H1 (cell line): ENCODE results near the gene ZCRB1.

Experiments used
- ATF3 ChIP-seq: IDR thresholded peaks from 2 replicates; pipeline ENCODE4 v1.6.1; 2011; ENCODE audit warnings: low read depth, mild to moderate bottlenecking, low read length; ENCODE audit not compliant: insufficient read depth
- CTCF ChIP-seq, 3 experiments: IDR thresholded peaks; 1 replicate in 2 of 3; 2 replicates in 1 of 3; pipeline versions ENCODE4 v1.5.1 to v1.6.1; 2011; ENCODE audit warnings: low read length in 3 of 3, mild to moderate bottlenecking in 3 of 3, inconsistent platforms in 2 of 3, low read depth in 1 of 3, moderate library complexity in 1 of 3; ENCODE audit not compliant: insufficient read depth in 1 of 3; ENCODE audit errors: control extremely low read depth in 1 of 3
- GTF2F1 ChIP-seq: IDR thresholded peaks from 2 replicates; pipeline ENCODE4 v1.6.1; 2012; ENCODE audit warnings: low read depth, low read length, improper control_type of control experiment, borderline replicate concordance
- POLR2A ChIP-seq, 2 experiments: IDR thresholded peaks; 1 replicate in 1 of 2; 2 replicates in 1 of 2; pipeline ENCODE4 v1.6.1; 2011; ENCODE audit warnings: low read depth in 2 of 2, low read length in 2 of 2, mild to moderate bottlenecking in 2 of 2; ENCODE audit errors: control extremely low read depth in 1 of 2
- POLR2AphosphoS5 ChIP-seq: IDR thresholded peaks from 2 replicates; pipeline ENCODE4 v1.6.1; 2011; ENCODE audit warnings: low read depth, low read length
- RFX5 ChIP-seq: IDR thresholded peaks from 2 replicates; pipeline ENCODE4 v1.6.1; 2011; ENCODE audit warnings: low read depth, low read length, improper control_type of control experiment, borderline replicate concordance
- RXRA ChIP-seq: IDR thresholded peaks from 2 replicates; pipeline ENCODE4 v1.6.1; 2011; ENCODE audit warnings: low read depth, mild to moderate bottlenecking, low read length, moderate library complexity; ENCODE audit not compliant: insufficient read depth
- SIN3A ChIP-seq, 2 experiments: IDR thresholded peaks in 1 of 2; conservative IDR thresholded peaks in 1 of 2; 2 replicates each; pipeline ENCODE4 v1.6.1; 2011 to 2012; ENCODE audit warnings: low read length in 2 of 2, improper control_type of control experiment in 1 of 2, low read depth in 1 of 2, mild to moderate bottlenecking in 1 of 2

GRCh38 chr12:42370013-42370412 is 44.1 kb upstream of the ZCRB1 start:
- no peak for TF ChIP-seq POLR2AphosphoS5
- no peak for TF ChIP-seq GTF2F1
- no peak for TF ChIP-seq CTCF (IDR thresholded peaks at IDR 0.05; ENCODE audit: control extremely low read depth in 1 of 3, insufficient read depth in 1 of 3, low read depth in 1 of 3, low read length in 3 of 3)
- no peak for TF ChIP-seq RFX5
- TF ChIP-seq RXRA = no peak
- no peak for TF ChIP-seq POLR2A (IDR thresholded peaks at IDR 0.05; ENCODE audit: control extremely low read depth in 1 of 2, low read depth in 2 of 2, low read length in 2 of 2)
- TF ChIP-seq SIN3A (conservative IDR thresholded peaks at IDR 0.05 in 1 of 2, IDR thresholded peaks at IDR 0.05 in 1 of 2; ENCODE audit: low read depth in 1 of 2, low read length in 2 of 2) = no peak
- TF ChIP-seq ATF3 = no peak
